SK-N-SH treated with all-trans-retinoic acid at 6 μM for 48 hours (cell line): ENCODE results near the gene FRMD5.

Experiments
- ATAC-seq: fragments of 200-7000 bp; cut with Tn5 transposase; 3 replicates; pipeline ENCODE4 v1.9.1; 2020; ENCODE audit warnings: mild to moderate bottlenecking, moderate library complexity
- ARNTL ChIP-seq: fragments of 450-650 bp; formaldehyde crosslinking; IDR thresholded peaks from 2 replicates; pipeline ENCODE4 v1.5.0; 2020; ENCODE audit warnings: low read depth, mild to moderate bottlenecking, moderate library complexity, borderline replicate concordance
- BACH2 ChIP-seq: fragments of 250-450 bp; sonication (Bioruptor Pico); IDR thresholded peaks from 2 replicates; pipeline ENCODE4 v1.9.0; 2021; ENCODE audit warnings: mild to moderate bottlenecking, borderline replicate concordance
- CSDC2 ChIP-seq: fragments of 250-450 bp; sonication (Bioruptor Pico); IDR thresholded peaks from 2 replicates; pipeline ENCODE4 v1.5.0; 2020; ENCODE audit warnings: mild to moderate bottlenecking, moderate library complexity
- CSRNP3 ChIP-seq: fragments of 250-450 bp; sonication (Bioruptor Pico); IDR thresholded peaks from 2 replicates; pipeline ENCODE4 v1.5.1; 2021; ENCODE audit warnings: mild to moderate bottlenecking, moderate library complexity
- ESRRG ChIP-seq: fragments of 250-450 bp; sonication (Bioruptor Pico); IDR thresholded peaks from 2 replicates; pipeline ENCODE4 v1.6.1; 2021; ENCODE audit warnings: mild to moderate bottlenecking
- GLIS3 ChIP-seq: fragments of 250-450 bp; sonication (Bioruptor Pico); IDR thresholded peaks from 2 replicates; pipeline ENCODE4 v1.5.0; 2020; ENCODE audit warnings: mild to moderate bottlenecking, moderate library complexity
- ISL1 ChIP-seq: fragments of 250-450 bp; sonication (Bioruptor Pico); IDR thresholded peaks from 2 replicates; pipeline ENCODE4 v2.1.2; 2022; ENCODE audit warnings: mild to moderate bottlenecking, moderate library complexity
- OSR1 ChIP-seq: fragments of 250-450 bp; sonication (Bioruptor Pico); IDR thresholded peaks from 2 replicates; pipeline ENCODE4 v1.8.0; 2022; ENCODE audit warnings: moderate library complexity, mild to moderate bottlenecking, inconsistent platforms
- PATZ1 ChIP-seq: fragments of 250-450 bp; sonication (Bioruptor Pico); IDR thresholded peaks from 2 replicates; pipeline ENCODE4 v1.8.0; 2020; ENCODE audit warnings: mild to moderate bottlenecking, moderate library complexity, borderline replicate concordance
- PPARA ChIP-seq: fragments of 250-450 bp; sonication (Bioruptor Pico); IDR thresholded peaks from 2 replicates; pipeline ENCODE4 v1.5.0; 2020; ENCODE audit warnings: mild to moderate bottlenecking, borderline replicate concordance
- RARB ChIP-seq: fragments of 250-450 bp; sonication (Bioruptor Pico); IDR thresholded peaks from 2 replicates; pipeline ENCODE4 v1.8.0; 2021; ENCODE audit warnings: mild to moderate bottlenecking, moderate library complexity
- SNAI2 ChIP-seq: fragments of 250-450 bp; sonication (Bioruptor Pico); IDR thresholded peaks from 2 replicates; pipeline ENCODE4 v1.5.0; 2020; ENCODE audit warnings: mild to moderate bottlenecking, moderate library complexity
- TCF4 ChIP-seq: fragments of 250-450 bp; sonication (Bioruptor Pico); IDR thresholded peaks from 2 replicates; pipeline ENCODE4 v1.8.0; 2021; ENCODE audit warnings: mild to moderate bottlenecking, moderate library complexity, borderline replicate concordance
- TOX ChIP-seq: fragments of 250-450 bp; sonication (Bioruptor Pico); IDR thresholded peaks from 2 replicates; pipeline ENCODE4 v1.8.0; 2021; ENCODE audit warnings: mild to moderate bottlenecking, moderate library complexity, borderline replicate concordance
- TSHZ2 ChIP-seq: fragments of 250-450 bp; sonication (Bioruptor Pico); IDR thresholded peaks from 2 replicates; pipeline ENCODE4 v1.5.0; 2020; ENCODE audit warnings: mild to moderate bottlenecking, moderate library complexity
- ZC3H10 ChIP-seq: fragments of 250-450 bp; sonication (Bioruptor Pico); IDR thresholded peaks from 2 replicates; pipeline ENCODE4 v1.5.1; 2021; ENCODE audit warnings: mild to moderate bottlenecking, moderate library complexity
- ZFP3 ChIP-seq: fragments of 250-450 bp; sonication (Bioruptor Pico); IDR thresholded peaks from 2 replicates; pipeline ENCODE4 v1.5.0; 2020; ENCODE audit warnings: mild to moderate bottlenecking, moderate library complexity
- ZFP30 ChIP-seq: fragments of 450-650 bp; formaldehyde crosslinking; IDR thresholded peaks from 2 replicates; pipeline ENCODE4 v1.5.0; 2022; ENCODE audit warnings: mild to moderate bottlenecking, moderate library complexity
- ZNF565 ChIP-seq: fragments of 450-650 bp; formaldehyde crosslinking; conservative IDR thresholded peaks from 2 replicates; pipeline ENCODE4 v1.5.0; 2020; ENCODE audit warnings: low read depth, mild to moderate bottlenecking, moderate library complexity
- ZNF70 ChIP-seq: fragments of 450-650 bp; formaldehyde crosslinking; IDR thresholded peaks from 2 replicates; pipeline ENCODE4 v1.5.0; 2020; ENCODE audit warnings: mild to moderate bottlenecking, moderate library complexity
- ZNF8 ChIP-seq: fragments of 450-650 bp; formaldehyde crosslinking; IDR thresholded peaks from 2 replicates; pipeline ENCODE4 v1.5.0; 2020; ENCODE audit warnings: mild to moderate bottlenecking, moderate library complexity
- TF ChIP-seq, protein P1 (sequence below): fragments of 250-450 bp; sonication (Bioruptor Pico); IDR thresholded peaks from 2 replicates; pipeline ENCODE4 v1.8.0; 2021; ENCODE audit warnings: low read depth, mild to moderate bottlenecking, moderate library complexity, borderline replicate concordance
- TF ChIP-seq, protein P2 (sequence below): fragments of 250-450 bp; sonication (Bioruptor Pico); IDR thresholded peaks from 2 replicates; pipeline ENCODE4 v1.5.1; 2020; ENCODE audit warnings: low read depth, mild to moderate bottlenecking, moderate library complexity

FRMD5 gene

DNA sequence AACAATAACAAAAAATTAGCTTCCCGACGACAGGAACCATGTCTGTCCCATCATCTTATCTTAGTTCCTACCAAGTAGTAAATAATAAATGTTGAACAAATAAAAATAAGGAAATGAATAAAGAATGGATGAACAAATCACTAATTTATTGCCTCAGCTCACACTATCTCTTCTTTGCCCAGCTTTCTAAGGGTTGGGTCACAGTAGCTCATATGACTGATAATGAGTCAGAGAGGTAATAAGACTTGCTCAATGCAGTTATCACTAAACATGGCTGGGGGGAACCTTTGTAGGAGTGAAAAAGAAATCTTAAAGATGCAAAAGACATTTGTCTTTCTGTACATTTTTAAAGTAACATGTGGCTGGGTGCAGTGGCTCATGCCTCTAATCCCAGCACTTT, 186.0 kb downstream of the FRMD5 start:
- TF ChIP-seq BACH2 (no peak), ISL1 (CRISPR knock-in tag) (peak; percentile 21; the same call in 1 of the 2 replicates), ARNTL (CRISPR knock-in tag) (no peak), GLIS3 (CRISPR knock-in tag) (no peak), CSDC2 (CRISPR knock-in tag) (no peak), PATZ1 (CRISPR knock-in tag) (no peak), ZC3H10 (CRISPR knock-in tag) (no peak)
- TF ChIP-seq, protein P1, sequence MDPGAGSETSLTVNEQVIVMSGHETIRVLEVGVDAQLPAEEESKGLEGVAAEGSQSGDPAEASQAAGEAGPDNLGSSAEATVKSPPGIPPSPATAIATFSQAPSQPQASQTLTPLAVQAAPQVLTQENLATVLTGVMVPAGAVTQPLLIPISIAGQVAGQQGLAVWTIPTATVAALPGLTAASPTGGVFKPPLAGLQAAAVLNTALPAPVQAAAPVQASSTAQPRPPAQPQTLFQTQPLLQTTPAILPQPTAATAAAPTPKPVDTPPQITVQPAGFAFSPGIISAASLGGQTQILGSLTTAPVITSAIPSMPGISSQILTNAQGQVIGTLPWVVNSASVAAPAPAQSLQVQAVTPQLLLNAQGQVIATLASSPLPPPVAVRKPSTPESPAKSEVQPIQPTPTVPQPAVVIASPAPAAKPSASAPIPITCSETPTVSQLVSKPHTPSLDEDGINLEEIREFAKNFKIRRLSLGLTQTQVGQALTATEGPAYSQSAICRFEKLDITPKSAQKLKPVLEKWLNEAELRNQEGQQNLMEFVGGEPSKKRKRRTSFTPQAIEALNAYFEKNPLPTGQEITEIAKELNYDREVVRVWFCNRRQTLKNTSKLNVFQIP, result no peak
- ATAC-seq, result peak; percentile 70

DNA sequence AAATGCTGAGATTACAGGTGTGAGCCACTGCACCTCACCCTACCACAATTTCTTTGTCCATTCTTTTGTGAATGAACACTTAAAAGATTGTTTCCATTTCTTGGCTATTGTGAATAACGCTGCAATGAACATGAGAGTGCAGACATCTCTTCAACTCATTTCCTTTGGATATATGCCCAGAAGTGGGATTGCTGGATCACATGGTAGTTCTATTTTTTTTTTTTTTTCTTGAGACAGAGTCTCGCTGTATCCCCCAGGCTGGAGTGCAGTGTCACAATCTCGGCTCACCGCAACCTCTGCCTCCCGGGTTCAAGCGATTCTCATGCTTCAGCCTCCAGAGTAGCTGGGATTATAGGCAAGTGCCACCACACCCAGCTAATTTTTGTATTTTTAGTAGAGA, 194.8 kb downstream of the FRMD5 start:
- peak; percentile 90 for ATAC-seq

DNA sequence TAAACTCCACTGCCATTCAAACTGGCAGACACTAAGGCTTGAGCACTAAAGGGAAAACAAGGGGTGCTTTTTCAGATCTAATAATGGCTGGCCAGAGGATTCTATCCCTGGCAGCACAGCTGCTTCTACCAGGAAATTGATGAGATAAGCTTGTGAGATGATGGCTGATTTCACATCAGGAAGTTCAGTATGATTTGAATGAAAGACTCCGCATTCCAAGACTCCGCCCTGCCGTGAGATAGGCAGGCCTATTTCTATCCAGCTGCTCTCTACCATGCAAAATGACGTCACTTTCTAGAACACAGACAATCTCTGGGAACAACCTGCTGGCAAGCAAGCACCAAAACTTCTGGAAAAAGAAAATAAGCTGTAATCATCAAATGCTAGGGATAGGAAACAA, 196.5 kb downstream of the FRMD5 start:
- TF ChIP-seq, protein P1, result no peak
- TF ChIP-seq ESRRG, result no peak
- TF ChIP-seq PPARA (CRISPR knock-in tag), result no peak
- no peak for TF ChIP-seq PATZ1 (CRISPR knock-in tag)
- TF ChIP-seq RARB (CRISPR knock-in tag), result no peak
- TF ChIP-seq TOX (CRISPR knock-in tag), result no peak
- TF ChIP-seq ISL1 (CRISPR knock-in tag), result no peak
- TF ChIP-seq ZNF565 (CRISPR knock-in tag), result no peak
- no peak for TF ChIP-seq GLIS3 (CRISPR knock-in tag)
- no peak for TF ChIP-seq BACH2
- TF ChIP-seq SNAI2 (CRISPR knock-in tag), result no peak
- TF ChIP-seq ZC3H10 (CRISPR knock-in tag), result no peak
- no peak for TF ChIP-seq CSDC2 (CRISPR knock-in tag)
- no peak for TF ChIP-seq OSR1 (CRISPR knock-in tag)
- TF ChIP-seq ZNF8 (CRISPR knock-in tag), result no peak
- TF ChIP-seq ZFP3 (CRISPR knock-in tag), result 0 out of 2 replicates have a peak, but pooled peaks have one; percentile 15
- no peak for TF ChIP-seq CSRNP3 (CRISPR knock-in tag)
- TF ChIP-seq ZNF70 (CRISPR knock-in tag), result no peak
- no peak for TF ChIP-seq ARNTL (CRISPR knock-in tag)
- TF ChIP-seq, protein P2, sequence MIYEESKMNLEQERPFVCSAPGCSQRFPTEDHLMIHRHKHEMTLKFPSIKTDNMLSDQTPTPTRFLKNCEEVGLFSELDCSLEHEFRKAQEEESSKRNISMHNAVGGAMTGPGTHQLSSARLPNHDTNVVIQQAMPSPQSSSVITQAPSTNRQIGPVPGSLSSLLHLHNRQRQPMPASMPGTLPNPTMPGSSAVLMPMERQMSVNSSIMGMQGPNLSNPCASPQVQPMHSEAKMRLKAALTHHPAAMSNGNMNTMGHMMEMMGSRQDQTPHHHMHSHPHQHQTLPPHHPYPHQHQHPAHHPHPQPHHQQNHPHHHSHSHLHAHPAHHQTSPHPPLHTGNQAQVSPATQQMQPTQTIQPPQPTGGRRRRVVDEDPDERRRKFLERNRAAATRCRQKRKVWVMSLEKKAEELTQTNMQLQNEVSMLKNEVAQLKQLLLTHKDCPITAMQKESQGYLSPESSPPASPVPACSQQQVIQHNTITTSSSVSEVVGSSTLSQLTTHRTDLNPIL (CRISPR knock-in tag), result peak; percentile 73; the same call in 1 of the 2 replicates
- TF ChIP-seq ZFP30 (CRISPR knock-in tag), result peak; percentile 26; the same call in 1 of the 2 replicates
- TF ChIP-seq TSHZ2 (CRISPR knock-in tag), result no peak
- no peak for TF ChIP-seq TCF4 (CRISPR knock-in tag)
- ATAC-seq, result no peak
